GM04504 (cell line): ENCODE data around the gene SLC36A2.

Experiments
- DNase-seq: peaks from one replicate; pipeline ENCODE4 v3.0.0-alpha.2; 2012; ENCODE audit warnings: low read depth

Gene SLC36A2

DNA sequence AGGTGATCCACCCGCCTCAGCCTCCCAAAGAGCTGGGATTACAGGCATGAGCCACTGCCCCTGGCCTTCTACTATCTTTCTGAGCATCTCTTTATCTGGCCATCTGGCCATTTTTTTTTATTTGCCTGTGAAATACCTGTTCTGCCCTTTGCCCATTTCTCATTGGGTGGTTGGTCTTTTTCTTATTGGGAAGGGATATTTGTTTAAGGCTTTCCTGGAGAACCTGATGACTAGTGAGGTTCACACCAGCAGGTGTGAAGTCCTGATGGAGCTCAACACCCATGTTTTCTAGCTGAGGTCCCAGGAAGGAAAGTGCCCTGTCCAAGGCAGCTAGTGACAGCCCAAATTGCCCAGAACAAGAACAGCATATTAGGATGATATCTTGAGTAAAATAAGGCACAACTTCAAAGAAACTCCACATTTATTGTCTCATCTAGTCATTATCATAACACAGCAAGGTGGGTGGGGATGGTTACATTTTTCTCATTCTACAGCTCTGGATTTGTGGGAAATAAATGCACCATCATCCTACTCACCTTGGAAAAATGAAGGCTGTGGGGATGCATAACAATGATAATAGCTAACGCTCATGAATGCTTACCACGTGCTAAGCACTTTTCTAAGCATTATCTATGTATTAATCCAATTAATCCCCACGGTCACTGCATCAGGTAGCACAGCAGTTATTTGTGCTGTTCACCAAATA, 64.1 kb downstream of the SLC36A2 start:
- DNase-seq = no peak

DNA sequence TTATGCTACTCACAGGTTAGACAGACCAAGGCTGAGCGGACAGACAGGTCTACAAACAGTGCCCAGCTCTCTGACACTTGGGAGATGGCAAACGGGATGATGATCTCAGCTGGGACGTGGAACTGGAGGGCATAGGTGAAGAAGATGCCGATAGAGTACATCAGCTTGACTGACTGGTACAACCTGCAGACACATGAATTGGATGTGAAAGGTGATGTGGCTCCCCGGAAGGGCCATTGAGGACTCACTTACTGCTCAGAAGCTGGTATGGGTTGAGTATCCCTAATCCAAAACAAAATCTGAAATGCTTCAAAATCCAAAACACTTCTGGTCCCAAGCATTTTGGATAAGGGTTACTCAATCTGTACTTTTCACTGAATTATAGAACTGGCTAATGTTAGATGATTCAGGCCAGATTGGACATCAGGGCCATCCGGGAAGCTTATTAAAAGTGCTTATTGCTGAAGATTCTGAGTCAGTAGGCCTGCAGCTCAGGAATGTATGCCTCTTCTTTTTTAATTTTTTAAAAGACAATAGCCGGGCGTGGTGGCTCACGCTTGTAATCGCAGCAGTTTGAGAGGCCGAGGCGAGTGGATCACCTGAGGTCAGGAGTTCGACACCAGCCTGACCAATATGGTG, 66.2 kb downstream of the SLC36A2 start:
- DNase-seq = no peak

- DNase-seq = no peak
Measured at GRCh38 chr5:151280443-151280842, 66.9 kb downstream of the SLC36A2 start.

- no peak for DNase-seq
Measured at GRCh38 chr5:151278845-151279244, 68.5 kb downstream of the SLC36A2 start.

DNA sequence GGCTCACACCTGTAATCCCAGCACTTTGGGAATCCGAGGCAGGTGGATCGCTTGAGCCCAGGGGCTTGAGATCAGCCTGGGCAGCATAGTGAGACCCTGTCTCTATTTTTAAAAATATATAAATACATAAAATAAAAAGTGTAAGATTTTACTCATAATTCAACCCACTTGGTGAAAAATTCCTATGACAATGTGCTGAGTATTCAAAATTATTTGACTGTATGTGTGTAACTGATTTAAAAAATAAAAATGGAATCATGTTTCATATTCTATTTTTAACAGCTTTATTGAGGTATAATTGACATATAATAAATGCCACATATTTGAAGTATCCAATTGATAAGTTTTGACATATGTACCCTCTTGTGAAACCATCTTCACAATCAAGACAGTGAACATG, 71.6 kb downstream of the SLC36A2 start:
- no peak for DNase-seq

GRCh38 chr5:151274666-151275065, 72.7 kb downstream of the SLC36A2 start:
- no peak for DNase-seq

GRCh38 chr5:151271336-151271735, 76.0 kb downstream of the SLC36A2 start:
- no peak for DNase-seq

DNA sequence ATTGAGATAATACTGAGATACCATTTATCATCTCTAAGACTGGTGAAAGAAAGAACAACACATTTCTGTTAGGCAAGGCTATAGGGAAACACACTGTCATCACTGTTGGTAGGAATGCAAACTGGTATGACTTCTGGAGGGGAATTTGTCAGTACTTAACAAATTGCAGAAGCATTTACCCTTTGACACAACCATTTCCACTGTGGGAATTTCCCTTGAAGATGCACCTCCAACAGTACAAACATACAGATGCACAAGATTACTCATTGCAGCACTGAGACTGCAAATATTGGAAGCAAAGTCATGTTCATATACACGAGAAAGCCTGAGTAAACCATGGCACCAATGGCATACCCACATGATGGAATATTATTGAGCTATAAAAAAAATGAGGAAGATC, 76.8 kb downstream of the SLC36A2 start:
- no peak for DNase-seq

GRCh38 chr5:151267491-151268260, 79.7 kb downstream of the SLC36A2 start:
- DNase-seq = no peak
